Stimulated activated CD4-positive, alpha-beta T cell treated with anti-CD3 and anti-CD28 coated beads, Interleukin-1b, Interleukin-23, amount 100 ng/mL, for 48 hours (primary cell): ENCODE measurements around the gene CCDC102A.

Source experiments
- DNase-seq: peaks from one replicate; pipeline ENCODE4 v3.0.0-alpha.2; 2020

CCDC102A gene

DNA sequence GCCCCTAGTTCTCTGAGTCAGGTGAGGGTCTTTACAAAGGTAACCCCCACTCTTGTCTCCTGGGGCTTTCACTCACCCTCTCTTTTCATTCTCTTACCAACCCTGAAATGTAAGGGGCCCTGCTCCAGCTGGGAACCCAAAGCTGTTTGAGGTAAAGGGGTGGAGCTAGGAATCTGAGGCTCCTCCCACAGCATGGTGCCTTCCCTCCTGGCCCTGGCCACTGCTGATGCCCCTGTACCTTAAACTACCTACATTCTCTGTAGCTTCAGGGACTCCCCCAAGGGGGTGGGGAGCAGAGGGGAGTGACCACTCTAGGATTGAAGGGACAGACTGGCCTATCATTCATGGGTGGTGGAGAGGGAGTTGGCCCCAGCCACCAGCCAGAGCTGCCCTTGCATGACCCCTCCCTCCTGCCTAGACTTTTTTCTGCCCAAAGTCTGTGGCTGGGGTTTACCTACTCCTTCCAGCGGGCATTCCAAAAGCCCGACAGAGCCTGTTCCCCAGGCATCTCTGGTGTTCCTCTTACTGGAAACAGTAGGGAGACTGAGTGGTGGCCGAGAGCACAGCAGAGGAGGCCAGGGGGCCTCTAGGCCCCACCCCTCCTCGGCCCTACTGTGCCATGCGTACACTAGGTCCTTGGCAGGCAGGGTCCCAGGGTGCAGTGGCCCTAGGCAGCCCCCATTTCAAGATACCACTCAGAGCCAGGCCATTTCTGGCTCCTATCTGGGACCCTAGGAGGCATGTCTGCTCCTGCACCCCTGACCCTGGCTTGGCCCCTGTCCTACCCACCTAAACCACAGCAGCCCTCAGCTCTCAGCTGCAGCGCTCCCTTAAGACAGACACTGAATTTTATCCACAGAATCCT lies 59.6 kb downstream of the CCDC102A start:
- DNase-seq = no peak

DNA sequence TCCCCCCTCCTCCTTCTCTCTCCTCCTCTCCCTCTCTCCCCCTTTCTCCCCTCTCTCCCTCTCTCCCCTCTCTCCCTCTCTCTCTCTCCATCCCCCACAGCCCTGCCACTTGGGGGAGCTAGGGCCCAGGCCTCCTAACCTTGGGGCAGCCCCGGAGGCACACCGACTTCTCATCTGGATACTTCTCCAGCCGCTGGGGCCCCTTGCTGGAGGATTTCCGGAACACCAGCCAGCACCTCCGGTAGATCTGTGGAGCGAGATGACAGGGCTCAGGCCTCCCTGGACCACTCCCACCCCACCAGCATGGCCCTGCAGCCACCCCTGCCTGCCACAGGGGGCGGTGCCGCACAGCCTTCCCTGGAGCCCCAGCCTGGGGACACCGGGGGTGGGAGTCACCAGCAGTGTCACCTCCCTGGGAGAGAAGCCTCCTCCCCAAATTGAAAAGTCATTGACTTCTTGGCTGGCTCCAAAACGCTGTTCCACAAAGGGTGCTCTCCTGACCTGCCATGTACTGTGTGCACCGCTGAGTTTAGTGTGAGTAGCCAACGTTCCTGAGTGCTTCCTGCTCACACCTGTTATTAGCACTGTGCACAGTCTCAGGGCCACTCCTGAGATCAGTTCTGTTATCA lies 60.5 kb downstream of the CCDC102A start:
- peak; percentile 92 for DNase-seq

DNA sequence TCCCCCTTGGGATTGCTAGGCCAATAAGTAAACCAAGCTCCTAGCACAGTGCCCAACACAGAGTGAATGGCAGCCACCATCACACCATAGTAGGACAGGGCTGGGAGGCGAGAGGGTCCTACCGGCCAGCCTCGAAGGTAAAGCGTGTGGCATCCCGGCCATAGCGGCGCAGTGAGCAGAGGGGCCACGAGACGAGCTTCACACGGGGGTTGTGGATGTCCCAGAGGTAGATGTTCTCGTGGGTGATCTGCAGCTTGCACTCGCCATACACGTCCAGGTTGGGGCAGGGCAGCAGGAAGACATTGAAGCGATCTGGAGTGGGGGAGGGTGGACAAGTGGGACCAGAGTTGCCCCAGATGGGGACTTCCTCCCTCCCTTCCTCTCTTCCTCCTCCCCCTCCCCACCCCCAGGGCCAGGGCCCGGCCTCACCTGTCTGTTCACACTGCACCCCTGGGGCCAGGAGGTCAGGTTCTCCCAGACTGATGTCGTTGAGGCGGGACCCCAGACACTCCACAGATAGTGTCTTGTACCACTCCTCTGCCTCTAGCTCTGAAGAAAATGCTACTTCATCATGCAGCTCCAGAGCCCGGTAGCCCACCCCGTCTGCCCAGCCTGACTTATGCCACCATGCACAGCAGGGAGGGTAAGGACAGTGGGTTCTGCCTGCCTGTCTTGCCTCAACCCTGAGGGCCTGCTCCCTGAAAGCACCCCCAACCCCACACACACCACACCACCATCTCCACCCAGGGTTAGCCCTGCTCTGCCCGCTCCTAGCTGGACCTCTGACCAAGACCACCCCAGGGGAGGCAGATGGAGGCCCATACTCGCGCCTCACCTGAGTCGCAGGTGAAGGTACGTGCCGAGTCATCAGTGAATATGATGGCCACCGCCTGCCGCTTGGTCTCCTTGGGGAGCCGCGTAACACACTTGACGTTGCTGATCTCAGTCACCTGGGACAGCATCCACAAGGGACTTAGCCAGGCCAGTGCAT lies 61.4 kb downstream of the CCDC102A start:
- DNase-seq = no peak

DNA sequence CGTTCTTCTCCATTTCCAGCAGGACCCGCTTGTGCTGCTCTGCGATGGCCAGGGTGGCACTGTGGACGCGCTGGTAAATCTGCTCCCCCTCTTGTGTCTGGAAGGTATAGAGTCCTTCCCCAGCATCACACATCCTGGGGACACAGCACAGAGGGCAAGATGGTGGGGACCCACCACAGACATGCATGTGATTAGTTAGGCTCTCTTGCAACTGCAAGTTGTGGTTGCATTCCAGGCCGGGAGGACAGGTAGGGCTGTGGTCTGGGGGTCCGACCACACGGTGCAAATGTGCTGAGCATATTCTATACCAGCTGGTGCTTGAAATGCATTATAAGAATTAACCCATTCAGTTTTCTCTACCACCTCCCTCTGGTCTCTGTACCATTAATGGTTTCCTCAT lies 62.5 kb downstream of the CCDC102A start:
- DNase-seq = no peak

DNA sequence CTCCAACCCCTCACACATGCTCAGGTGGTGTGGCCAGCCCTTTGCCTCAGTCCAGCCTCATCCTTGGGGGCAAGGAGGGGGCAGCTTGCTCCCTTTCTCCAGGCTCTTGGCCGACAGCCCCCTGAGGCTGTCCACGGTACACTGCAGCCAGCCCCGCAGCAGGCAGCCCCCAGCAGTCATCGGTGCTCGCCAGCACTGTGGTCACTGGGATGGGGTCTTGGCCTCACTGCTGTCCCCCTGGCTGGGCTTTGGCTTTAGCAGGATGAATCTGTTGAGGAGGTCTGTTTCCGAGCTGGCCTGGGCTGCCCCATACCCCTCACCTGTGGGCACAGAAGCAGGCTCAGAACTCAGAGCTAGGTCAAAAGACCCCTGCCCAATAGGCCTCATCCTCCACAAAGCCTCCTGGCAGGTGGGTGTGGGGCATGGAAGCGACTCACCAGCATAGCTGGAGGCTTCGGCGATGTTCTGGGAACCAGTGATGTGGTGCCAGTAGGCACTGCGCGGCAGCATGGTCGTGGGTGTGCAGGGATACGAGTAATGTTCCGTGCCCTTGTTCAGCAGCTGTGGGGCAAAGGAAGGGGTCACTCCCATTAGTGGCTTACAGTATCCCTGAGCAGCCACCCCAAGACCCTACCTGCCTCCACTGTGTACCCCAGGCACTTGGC lies 63.1 kb downstream of the CCDC102A start:
- no peak for DNase-seq

DNA sequence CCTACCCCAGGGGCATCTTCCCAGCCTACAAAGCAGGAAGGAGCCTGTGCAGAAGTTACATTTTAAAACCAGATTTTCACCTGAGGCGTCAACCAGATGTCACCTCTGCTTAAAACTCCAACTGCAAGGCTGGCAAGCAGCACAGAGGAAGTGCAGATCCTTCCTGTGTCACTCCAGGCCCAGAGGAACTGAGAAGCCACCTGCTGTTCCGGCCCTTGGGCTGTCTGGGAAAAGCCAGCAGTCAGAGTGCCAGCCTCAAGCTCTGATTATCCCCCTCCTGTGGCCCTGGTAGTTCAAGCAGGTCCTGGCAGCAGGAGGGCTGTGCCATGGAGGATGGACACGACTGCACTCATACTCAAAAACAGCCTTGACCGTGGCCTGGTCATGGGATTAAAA lies 63.7 kb downstream of the CCDC102A start:
- no peak for DNase-seq

DNA sequence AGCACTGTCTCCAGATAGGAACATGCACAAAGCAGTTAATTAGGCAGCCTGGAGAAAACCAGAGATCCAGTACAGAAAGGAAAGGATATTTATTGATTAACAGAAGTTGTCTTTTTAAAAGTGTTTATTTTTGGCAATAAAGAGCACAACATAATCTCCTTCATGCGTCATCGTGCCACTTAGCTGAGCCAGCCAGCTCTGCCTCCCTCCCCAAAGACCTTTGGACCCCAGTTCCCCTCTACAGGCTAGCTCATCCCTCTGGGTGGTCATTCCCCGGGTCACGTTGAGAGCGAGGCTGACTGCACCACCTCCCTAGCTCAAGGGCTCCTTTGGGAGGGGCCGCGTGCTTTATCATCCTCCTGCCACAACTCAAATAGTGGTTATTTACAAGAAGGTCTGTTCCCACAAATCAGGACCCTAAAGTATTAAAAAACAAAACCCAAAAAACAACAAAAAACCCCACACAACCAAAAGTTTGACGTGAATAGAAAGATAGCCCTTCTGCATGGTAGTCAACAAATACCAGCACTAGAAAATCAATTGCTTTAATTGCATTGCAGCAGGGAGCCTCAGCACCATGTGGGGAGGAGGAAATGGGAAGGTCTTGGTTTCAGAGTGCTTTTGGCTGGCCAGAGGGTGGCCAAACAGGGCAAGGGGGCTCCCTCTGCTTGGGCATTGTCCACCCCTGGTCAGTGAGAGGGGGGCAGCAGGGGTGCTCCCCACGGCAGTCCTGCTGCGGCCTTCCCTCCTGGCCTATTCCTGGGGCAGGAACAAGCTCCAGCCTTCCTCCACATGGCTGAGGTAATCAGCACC lies 64.3 kb downstream of the CCDC102A start:
- DNase-seq = no peak

DNA sequence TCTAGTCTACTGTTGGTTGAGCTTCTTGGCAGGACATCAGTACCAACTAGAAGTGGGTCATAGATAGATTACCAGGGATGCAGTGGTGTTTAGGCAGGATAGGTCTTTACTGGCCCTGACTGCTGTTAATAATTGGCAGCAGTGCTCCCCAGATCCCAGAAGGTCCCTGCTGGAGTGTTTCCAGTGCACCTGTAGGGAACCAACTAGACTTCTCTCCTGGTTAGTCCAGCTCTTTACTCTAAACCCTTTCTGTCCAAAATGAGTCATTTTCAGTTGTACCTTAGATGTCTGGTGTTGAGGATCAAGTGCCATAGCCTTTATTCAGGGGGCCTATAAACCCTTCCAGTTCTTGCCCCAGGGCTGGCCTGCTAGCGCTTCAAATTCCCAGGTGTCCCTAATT lies 65.2 kb downstream of the CCDC102A start:
- no peak for DNase-seq

DNA sequence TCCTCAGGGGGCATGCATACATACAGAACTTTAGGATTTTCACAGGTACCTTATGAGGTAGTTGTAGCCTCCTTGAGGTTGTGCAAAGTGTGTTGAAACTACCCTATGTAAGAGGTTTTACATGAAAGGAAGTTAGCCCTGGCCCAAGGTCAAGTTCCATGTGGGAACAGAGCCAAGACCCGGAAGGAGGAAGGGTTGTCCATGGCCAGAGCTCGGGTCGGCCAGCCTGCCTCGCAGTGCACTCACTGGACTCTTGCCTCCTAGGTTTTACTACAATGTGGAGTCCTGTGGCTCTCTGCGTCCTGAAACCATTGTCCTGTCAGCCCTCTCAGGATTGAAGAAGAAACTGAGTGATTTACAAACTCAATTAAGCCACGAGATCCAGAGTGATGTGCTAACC lies 65.7 kb downstream of the CCDC102A start:
- DNase-seq = no peak

DNA sequence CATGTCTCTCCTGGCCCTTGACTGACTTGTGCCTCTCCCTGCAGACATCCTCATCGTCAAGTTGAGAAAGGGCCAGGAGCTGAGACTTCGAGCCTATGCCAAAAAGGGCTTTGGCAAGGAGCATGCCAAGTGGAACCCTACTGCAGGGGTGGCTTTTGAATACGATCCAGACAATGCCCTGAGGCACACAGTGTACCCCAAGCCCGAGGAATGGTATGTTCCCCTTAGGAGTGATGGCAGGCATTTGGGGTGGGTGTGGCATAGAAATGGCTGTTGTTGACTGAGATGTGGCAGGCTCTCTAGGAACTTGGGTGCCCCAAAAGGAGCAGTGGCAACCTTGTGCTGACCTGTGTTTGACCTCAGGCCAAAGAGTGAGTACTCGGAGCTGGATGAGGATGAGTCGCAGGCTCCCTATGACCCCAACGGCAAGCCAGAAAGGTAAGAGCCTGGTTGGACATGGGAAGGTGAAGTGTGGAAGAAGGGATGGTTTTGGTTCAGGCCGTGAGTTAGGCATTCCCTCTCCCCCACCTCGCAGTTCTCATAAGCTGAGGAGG lies 66.4 kb downstream of the CCDC102A start:
- no peak for DNase-seq

DNA sequence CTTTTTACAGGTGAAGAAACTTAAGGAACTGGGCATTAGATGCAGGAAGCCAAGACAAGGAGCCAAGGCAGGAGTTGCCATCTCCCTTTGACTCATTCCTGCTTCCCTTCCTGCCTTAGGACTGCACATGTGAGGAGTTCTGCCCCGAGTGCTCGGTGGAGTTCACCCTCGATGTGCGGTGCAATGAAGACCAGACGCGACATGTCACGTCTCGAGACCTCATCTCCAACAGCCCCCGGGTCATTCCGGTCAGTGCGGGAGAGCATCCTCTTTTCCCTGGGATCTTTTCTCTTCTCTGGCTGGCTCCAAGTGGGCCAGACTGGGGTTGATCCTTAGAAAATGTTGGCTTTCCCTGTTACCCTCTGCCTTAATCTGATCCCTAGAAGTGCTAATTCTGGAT lies 67.3 kb downstream of the CCDC102A start:
- DNase-seq = no peak

DNA sequence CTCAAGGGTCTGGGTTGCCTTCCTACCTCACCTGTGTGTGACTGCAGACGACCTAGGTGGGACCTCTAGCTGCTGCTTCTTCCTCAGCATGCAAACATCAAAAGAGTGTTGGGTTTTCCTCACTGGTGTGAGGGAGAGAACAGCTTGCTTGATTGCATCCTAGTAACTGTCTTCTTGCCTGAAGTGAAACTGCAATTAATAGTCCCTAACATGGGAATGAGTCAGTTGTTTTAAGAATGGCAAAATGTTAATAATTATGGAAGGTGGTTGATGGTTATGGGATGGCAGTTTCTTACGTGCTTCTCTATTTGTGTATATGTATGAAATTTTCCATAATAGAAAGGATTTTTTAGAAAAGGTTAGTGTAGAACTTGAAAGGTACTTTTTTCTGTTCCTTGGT lies 68.0 kb downstream of the CCDC102A start:
- DNase-seq = no peak

DNA sequence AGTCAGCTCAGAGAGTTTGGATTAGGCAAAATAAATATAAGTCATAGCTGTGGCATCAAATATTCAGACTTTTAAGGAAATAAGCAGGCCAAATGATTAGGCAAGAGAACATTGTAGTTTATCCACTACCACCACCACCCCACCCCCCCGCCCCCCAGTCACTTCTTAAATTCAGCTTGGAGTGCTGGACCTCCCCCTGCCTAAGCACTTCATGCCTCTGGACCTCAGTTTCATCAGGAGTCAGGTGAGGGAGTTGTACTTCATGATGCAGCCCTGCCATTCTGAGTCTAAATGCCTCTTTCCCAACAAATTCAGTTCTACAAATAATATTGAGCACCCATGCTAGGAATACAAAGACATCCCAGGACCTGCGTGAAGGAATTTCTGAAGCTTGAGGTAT lies 71.8 kb downstream of the CCDC102A start:
- DNase-seq = no peak

DNA sequence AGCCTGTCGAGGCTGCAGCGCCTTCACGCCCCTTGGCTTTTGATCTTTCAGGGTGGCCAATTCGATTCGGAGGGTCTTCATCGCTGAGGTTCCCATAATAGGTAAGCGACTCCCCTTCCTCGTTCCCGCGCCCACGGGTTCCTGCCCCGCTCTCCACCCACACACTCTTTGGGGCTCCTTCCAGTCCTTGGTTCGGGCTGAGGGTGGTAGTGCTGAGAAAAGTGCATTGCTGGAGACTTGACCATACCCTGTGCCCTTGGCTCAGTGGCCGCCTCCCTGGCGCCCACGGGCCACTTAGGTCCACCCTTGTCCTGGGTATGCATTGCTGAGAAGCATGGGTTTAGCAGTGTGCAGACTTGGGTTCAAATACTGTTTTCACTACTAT lies 73.4 kb downstream of the CCDC102A start:
- DNase-seq = no peak

DNA sequence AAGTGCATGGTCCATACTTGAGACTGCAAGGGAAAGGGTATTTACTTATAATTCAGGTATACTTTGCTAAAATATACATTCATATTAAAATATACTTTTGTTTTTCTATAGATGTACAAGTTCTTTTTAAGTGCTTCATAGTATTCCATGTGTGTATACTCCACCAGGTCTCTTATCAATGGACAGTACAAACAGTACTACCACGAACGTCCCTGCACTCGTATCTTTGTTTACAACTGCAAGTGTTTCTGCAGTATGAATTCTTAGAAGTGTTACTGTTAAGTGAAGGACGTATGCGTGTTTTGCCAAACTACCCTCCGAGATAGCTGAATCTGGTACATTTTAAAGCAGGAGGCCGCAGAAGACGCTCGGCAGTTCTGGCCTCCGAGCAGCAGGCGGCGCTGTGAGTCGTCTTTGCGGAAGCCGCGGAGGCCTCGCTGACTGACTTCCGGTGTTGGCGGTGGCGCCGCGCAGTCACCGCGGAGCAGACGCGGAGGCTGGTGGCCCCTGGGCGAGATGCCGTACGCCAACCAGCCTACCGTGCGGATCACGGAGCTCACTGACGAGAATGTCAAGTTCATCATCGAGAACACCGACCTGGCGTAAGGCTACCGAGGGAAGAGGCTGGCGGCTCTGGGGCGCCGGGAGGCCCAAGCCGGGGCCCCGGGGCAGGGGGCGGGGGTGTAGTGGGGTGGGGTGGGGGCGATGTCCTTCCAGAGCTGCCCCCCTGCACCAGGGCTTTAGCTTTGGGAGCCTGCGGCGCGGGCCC lies 74.0 kb downstream of the CCDC102A start, which contains the start of gene POLR2C:
POLR2C (plus strand) TSS at position 471 of the 769 bp plus-strand sequence; CDS start at position 517, 46 bp downstream.
- DNase-seq = peak; percentile 91
